Stimulated activated naive CD4-positive, alpha-beta T cell (primary cell): ENCODE results near the gene DZIP1L.
"Not testable (repeated sequence)": the region's sequence is repeated elsewhere in the genome, so short reads cannot be mapped to it uniquely, and the experiment has no call there.

Experiments
- DNase-seq, 6 experiments: peaks; one replicate each; lab custom pipeline; 2025; lab: John Stamatoyannopoulos, UW

The DZIP1L gene

GRCh38 chr3:138113326-138113725 is 2.1 kb downstream of the DZIP1L start:
- no peak for DNase-seq

- no peak for DNase-seq
Observed at GRCh38 chr3:138112362-138112761, 3.0 kb downstream of the DZIP1L start.

GRCh38 chr3:138105598-138105997 is 9.8 kb downstream of the DZIP1L start:
- no peak for DNase-seq

- DNase-seq, result no peak
Observed at GRCh38 chr3:138103466-138103865, 11.9 kb downstream of the DZIP1L start.

GRCh38 chr3:138101351-138101940 is 14.0 kb downstream of the DZIP1L start:
- not testable (repeated sequence) for DNase-seq

- no peak for DNase-seq
Observed at GRCh38 chr3:138099417-138099816, 16.0 kb downstream of the DZIP1L start.

GRCh38 chr3:138097192-138098172 is 17.9 kb downstream of the DZIP1L start:
- no peak for DNase-seq

- DNase-seq, result no peak
Observed at GRCh38 chr3:138093721-138094120, 21.7 kb downstream of the DZIP1L start.

- DNase-seq, result no peak
Observed at GRCh38 chr3:138092023-138092422, 23.4 kb downstream of the DZIP1L start.

- DNase-seq, result no peak
Observed at GRCh38 chr3:138089091-138089490, 26.3 kb downstream of the DZIP1L start.

- not testable (repeated sequence) for DNase-seq
Observed at GRCh38 chr3:138085745-138086144, 29.7 kb downstream of the DZIP1L start.

- no peak for DNase-seq
Observed at GRCh38 chr3:138084196-138084595, 31.2 kb downstream of the DZIP1L start.

- DNase-seq, result no peak
Observed at GRCh38 chr3:138082992-138083386, 32.4 kb downstream of the DZIP1L start.

GRCh38 chr3:138082085-138082991 is 33.1 kb downstream of the DZIP1L start:
- no peak for DNase-seq

- no peak for DNase-seq
Observed at GRCh38 chr3:138081371-138082084, 33.9 kb downstream of the DZIP1L start.

GRCh38 chr3:138079901-138080300 is 35.5 kb downstream of the DZIP1L start:
- no peak for DNase-seq

GRCh38 chr3:138078901-138079344 is 36.5 kb downstream of the DZIP1L start:
- DNase-seq, result no peak

GRCh38 chr3:138078096-138078495 is 37.3 kb downstream of the DZIP1L start:
- DNase-seq, result no peak

- DNase-seq, result no peak
Observed at GRCh38 chr3:138072796-138073195, 42.6 kb downstream of the DZIP1L start.

- no peak for DNase-seq
Observed at GRCh38 chr3:138070006-138070405, 45.4 kb downstream of the DZIP1L start.

GRCh38 chr3:138068579-138069174 is 46.7 kb downstream of the DZIP1L start:
- peak; percentile 8 to 67 (median 54) for DNase-seq
